GM18868 (cell line): Measurements from ENCODE around the gene SCN3A.

ENCODE experiments used
- ATAC-seq: cut with Tn5 transposase; IDR thresholded peaks from one replicate; pipeline ENCODE4 v1.9.1; 2021; ENCODE audit warnings: mild to moderate bottlenecking, moderate library complexity; ENCODE audit not compliant: unreplicated experiment

Gene SCN3A

GRCh38 chr2:165192729-165193128, 11.1 kb downstream of the SCN3A start:
- ATAC-seq, result peak; percentile 43

- ATAC-seq, result no peak
These were observed 12.6 kb downstream of the SCN3A start for GRCh38 chr2:165191096-165191728.

GRCh38 chr2:165185633-165186032, 18.2 kb downstream of the SCN3A start:
- ATAC-seq, result no peak

GRCh38 chr2:165182029-165182428, 21.8 kb downstream of the SCN3A start:
- no peak for ATAC-seq

- ATAC-seq, result no peak
These were observed 27.1 kb downstream of the SCN3A start for GRCh38 chr2:165176780-165177179.

GRCh38 chr2:165173215-165173614, 30.6 kb downstream of the SCN3A start:
- ATAC-seq, result peak; percentile 82

GRCh38 chr2:165164201-165164600, 39.6 kb downstream of the SCN3A start:
- ATAC-seq, result no peak

- ATAC-seq, result no peak
These were observed 40.1 kb downstream of the SCN3A start for GRCh38 chr2:165163761-165164160.

- no peak for ATAC-seq
These were observed 41.4 kb downstream of the SCN3A start for GRCh38 chr2:165162466-165162865.

- ATAC-seq, result no peak
These were observed 42.3 kb downstream of the SCN3A start for GRCh38 chr2:165161510-165161909.

GRCh38 chr2:165157160-165157559, 46.7 kb downstream of the SCN3A start:
- ATAC-seq, result no peak

- no peak for ATAC-seq
These were observed 48.7 kb downstream of the SCN3A start for GRCh38 chr2:165155152-165155551.

- no peak for ATAC-seq
These were observed 54.4 kb downstream of the SCN3A start for GRCh38 chr2:165149439-165149838.

GRCh38 chr2:165147186-165148045, 56.4 kb downstream of the SCN3A start:
- ATAC-seq, result no peak

- peak; percentile 66 for ATAC-seq
These were observed 59.5 kb downstream of the SCN3A start for GRCh38 chr2:165144315-165144714.

- ATAC-seq, result no peak
These were observed 62.1 kb downstream of the SCN3A start for GRCh38 chr2:165141601-165142354.

- ATAC-seq, result no peak
These were observed 77.6 kb downstream of the SCN3A start for GRCh38 chr2:165126244-165126643.

- ATAC-seq, result no peak
These were observed 81.3 kb downstream of the SCN3A start for GRCh38 chr2:165122521-165122920.

GRCh38 chr2:165120740-165121467, 82.9 kb downstream of the SCN3A start:
- ATAC-seq, result no peak

GRCh38 chr2:165115258-165115657, 88.6 kb downstream of the SCN3A start:
- ATAC-seq, result no peak

- no peak for ATAC-seq
These were observed 89.4 kb downstream of the SCN3A start for GRCh38 chr2:165114346-165114939.
